HG02943 (cell line): ENCODE results near the gene KLF2.

Experiments
- ATAC-seq: cut with Tn5 transposase; IDR thresholded peaks from one replicate; pipeline ENCODE4 v1.9.1; 2021; ENCODE audit warnings: mild to moderate bottlenecking, low read depth, moderate library complexity; ENCODE audit not compliant: unreplicated experiment

The KLF2 gene

DNA sequence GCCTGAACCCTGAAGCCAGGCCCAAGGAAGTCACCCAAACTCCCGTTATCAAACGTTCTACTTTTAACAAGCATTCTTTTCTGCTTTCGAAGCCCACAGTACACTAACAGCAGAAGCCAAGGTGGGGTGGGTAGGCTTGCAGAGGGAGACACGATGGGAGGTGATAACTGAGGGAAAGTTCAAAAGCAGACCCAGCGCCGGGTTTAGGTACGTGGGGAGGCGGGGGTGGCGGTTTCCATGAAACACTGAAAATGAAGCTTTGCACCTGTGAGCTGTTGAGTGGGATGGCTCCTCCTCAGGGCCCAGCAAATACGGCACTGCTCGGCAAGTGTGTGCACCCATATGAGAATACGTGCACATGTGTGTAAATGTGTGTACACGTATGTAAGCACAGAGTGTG lies 49.8 kb downstream of the KLF2 start:
- ATAC-seq, result no peak

DNA sequence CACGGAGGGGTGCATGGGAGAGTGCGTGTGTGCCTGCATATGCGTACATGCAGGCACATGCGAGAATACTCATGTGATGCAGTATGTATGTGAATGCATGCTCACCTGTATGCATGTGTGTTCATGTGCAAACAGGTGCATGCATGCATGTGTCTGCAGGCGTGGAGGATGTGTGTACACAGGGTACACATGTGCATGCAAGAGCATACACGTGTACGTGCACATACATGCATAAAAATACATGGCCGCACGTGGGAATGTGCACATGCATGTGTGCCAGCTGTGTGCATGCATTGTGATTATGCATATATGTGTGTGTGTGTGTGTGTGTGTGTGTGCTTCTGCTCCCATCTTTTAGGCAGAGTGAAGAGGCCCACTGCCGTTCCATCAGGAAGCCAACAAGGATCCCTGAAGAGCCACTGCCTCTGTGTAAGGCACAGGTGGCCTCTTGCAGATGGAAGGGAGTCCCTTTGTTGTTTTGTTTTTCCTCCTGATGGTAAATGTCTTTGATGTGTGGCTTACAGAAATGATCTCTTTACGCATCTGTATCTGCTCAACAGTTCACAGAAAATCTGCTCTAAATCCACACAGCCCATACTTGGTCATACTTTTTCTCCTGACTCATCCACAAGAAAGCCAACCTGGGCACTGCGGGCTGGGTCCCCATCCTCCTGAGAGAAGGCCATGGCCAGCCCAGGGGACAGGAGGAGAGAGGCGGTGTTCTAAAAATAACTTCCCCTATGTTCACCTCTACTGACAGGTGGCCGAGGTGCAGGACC lies 50.7 kb downstream of the KLF2 start:
- ATAC-seq, result no peak

DNA sequence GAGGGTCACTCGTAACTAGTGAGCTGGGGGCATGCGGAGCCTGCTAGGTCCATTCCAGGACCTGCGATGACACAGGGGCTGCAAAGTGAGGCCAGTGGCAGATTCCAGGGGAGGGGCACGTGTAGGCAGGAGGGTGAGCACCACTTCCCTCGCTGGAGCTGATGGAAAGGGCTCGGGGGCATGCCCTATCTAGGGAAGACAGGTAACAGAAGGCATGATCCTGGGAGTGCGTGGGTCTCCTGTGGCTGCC lies 51.2 kb downstream of the KLF2 start:
- no peak for ATAC-seq

DNA sequence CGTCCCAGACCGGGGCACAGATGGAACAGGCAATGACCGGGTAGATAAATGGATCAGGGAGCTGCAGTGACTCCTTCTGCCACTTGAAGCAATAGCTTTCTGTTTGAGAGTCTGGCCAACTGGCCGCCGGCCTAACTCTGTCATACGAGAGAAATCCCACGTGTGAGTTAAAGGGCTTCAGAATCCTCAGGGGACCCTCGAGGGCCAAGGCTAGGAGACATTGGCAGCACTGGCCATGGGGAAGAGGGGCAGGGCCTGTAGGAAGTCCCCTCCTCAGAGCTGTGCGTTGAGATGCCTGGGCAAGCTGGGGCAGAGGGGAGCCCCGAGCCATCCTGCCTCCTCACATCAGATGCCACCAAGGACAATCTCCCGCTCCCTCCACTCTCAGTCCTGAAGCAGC lies 51.6 kb downstream of the KLF2 start:
- no peak for ATAC-seq

DNA sequence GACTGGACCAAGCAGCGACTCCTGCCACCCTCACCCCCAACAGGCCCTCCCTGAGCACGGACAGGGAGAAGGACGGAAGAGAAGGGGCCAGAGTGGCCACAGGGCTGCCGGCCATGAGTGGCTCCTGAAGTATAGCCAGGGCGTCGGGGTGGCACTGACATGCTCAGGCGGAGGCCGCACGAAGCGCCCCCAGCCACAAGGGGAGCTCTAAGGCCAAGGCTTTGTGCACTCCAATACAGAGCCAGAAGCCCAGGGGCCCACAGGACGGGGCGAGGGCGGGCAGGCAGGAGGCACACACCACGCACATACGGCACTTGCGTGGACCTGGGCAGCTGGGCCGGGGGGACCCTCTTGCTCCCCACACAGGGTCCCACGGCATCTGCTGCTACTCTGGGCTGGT lies 52.0 kb downstream of the KLF2 start:
- ATAC-seq, result no peak

DNA sequence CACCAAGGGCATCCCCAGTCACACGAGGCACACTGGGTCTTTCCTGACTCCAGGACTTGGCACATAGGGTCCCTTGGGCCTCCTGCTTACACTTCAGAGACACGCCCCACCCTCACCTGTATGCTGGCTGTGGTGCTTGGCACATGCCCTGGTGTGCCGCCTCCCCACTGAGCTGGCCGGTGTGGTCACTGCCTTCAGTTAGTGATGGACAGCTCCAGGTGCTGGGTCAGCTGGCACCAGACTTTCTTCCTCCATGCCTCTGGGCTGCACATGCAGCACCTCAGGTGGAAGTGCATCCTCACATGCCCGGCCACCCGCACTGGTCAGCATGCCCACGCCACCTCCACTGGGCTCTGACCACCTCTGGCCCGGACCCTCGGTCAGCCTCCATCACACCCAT lies 52.9 kb downstream of the KLF2 start:
- no peak for ATAC-seq
